ENCODE data around the gene ZNF554.

The ZNF554 gene

DNA sequence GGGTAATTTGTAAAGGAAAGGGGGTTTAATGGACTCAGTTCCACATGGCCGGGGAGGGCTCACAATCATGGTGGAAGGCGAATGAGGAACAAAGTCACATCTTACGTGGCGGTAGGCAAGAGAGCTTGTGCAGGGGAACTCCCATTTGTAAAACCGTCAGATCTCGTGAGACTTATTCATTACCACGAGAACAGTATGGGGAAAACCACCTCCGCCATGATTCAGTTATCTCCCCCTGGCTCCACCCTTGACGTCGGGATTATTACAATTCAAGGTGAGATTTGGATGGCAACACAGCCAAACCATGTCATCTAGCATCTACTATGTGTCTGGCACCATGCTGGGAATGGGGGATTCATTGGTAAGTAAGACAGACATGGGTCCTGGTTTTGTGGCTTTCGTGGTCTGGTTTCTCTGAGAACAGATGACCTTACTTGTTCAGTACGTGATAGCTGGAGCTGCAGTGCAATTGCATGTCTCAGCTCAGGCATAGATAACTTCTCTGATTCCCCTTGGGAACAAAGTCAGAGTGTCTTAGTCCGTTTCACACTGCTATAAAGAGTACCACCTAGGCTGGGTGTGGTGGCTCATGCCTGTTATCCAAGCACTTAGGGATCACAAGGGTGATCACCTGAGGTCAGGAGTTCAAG lies 8.3 kb downstream of the ZNF554 start:
- TF ChIP-seq, protein P1, sequence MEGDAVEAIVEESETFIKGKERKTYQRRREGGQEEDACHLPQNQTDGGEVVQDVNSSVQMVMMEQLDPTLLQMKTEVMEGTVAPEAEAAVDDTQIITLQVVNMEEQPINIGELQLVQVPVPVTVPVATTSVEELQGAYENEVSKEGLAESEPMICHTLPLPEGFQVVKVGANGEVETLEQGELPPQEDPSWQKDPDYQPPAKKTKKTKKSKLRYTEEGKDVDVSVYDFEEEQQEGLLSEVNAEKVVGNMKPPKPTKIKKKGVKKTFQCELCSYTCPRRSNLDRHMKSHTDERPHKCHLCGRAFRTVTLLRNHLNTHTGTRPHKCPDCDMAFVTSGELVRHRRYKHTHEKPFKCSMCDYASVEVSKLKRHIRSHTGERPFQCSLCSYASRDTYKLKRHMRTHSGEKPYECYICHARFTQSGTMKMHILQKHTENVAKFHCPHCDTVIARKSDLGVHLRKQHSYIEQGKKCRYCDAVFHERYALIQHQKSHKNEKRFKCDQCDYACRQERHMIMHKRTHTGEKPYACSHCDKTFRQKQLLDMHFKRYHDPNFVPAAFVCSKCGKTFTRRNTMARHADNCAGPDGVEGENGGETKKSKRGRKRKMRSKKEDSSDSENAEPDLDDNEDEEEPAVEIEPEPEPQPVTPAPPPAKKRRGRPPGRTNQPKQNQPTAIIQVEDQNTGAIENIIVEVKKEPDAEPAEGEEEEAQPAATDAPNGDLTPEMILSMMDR (conservative IDR thresholded peaks at IDR 0.05): no peak
- no peak for TF ChIP-seq ZFX (IDR thresholded peaks at IDR 0.05)
- H3K27ac ChIP-seq: no peak overlapping the region

DNA sequence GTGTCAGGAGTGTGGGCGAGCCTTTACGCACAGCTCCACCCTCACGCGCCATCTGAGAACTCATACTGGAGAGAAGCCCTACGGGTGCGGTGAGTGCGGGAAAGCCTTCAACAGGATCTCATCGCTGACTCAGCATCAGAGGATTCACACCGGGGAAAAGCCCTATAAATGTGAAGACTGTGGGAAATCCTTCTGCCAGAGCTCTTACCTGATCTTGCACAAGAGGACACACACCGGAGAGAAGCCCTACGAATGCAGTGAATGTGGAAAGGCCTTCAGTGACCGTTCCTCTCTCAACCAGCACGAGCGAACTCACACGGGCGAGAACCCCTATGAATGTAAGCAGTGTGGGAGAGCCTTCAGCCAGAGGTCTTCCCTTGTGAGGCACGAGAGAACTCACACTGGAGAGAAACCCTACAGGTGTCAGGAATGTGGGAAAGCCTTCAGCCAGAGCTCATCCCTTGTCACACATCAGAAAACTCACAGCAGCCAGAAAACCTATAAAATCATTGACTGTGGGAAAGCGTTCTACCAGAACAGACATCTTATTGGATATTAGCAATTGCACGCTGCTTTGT lies 14.7 kb downstream of the ZNF554 start:
- no peak overlapping the region for H3K27ac ChIP-seq
- TF ChIP-seq, protein P1 (conservative IDR thresholded peaks at IDR 0.05): no peak
- TF ChIP-seq ZFX (IDR thresholded peaks at IDR 0.05): no peak

DNA sequence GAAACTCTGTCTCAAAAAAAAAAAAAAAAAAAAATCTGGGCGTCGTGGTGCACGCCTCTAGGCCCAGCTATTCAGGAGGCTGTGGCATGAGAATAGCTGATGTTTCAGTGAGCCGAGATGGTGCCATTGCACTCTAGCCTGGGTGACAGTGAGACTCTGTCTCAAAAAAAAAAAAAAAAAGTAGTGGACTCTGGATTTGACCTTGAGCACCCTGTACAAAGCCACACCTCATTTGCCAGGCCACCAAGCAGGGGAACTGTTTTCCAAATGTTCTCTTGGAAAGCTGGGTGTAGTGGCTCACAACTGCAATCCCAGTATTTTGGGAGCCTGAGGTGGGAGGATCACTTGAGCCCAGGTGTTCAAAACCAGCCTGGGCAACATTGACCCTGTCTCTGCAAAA lies 17.8 kb downstream of the ZNF554 start:
- TF ChIP-seq, protein P1 (conservative IDR thresholded peaks at IDR 0.05): no peak
- H3K27ac ChIP-seq: no peak overlapping the region

DNA sequence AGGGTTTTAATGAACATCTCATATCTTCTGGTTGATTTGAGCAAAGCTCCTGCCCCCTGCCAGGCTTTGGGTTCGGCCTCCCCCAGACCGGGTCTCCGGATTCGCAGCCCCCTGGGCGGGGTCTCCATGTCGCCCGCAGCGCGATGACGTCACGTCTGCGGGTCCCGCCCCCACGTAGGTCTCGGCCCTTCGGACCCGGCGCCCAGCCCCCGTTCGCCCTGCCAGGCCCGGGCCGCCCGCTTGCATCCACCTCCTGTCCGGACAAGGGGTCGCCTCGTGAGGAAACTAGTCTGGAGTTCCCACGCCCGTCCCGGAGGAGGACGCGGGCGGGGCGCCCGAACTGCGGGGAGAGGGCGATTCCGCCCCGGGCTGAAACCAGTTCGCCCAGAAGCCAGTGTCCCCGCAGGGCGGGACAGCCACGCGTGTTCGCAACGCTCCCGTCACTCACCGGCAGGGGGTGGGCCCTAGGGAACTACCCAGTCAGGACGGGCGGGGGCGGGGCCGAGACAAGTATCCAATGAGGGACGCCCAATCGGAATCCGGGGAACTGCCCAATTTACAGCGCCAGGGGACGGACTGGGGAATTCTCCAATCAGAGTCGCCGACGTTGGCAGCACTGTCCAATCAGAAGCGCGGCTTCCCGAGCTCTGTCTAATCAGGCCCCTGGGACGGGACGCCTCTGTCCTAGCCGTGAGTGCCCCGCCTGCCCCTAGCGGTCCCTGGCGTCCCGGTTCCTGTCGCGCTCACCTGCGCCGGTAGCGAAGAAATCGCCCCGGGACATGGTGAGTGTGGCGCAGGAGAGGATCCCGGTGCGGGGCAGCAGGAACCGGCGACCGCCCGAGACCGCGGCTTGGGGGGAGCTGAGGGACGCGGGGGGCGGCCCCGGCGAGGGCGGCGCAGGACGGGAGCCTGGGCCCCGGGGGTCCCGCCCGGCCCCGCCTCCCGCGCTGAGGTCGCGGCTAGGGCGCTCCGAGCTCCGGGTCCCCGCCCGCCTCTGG lies 21.4 kb downstream of the ZNF554 start, which contains the start of gene ZNF555:
TSS of gene ZNF555 (plus strand) at position 682 of the 998 bp plus-strand sequence. CDS start at position 780, 98 bp downstream.
- no peak within 1 kb of the TSS for H3K27ac ChIP-seq

DNA sequence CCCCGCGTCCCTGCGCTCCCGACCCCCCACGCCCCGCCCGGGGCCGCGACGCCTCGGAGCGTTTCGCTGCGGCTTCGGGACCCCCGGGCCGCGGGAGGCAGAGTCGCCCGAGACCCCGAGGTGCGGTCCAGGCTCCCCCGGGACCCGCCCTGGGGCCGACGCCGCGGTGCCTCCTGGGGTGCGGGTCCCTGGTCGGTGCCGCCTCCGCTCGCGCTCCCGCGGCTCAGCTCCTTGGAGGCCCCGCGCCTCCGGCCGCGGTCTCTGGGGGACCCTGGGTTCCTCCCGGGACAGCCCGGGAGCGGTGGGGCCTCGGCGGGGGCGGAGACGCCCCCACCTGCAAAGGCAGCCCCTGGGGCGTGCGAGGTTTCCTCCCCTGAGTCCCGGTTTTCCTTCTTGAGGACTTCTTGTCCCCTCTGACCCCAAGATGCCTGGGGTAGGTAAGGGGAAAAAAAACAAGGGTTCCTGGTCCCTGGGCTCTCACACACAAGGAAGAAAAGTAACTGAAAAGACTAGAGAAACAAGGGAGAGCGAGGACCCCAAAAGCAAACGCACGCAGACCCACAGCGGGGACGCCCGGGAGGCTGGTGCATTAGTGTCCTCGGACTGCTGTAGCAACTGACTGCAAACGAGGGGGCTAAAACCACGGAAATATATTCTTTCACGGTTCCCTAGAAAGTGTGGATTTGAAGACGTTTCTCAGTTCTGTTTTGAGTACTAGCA lies 22.3 kb downstream of the ZNF554 start:
- TF ChIP-seq, protein P1 (conservative IDR thresholded peaks at IDR 0.05): no peak
- no peak for TF ChIP-seq ZFX (IDR thresholded peaks at IDR 0.05)
- H3K27ac ChIP-seq: no peak overlapping the region

More for the DNA sequence above, 21.4 kb downstream of the ZNF554 start, which contains the start of gene ZNF555:
- TF ChIP-seq ZFX (IDR thresholded peaks at IDR 0.05): no peak
- TF ChIP-seq, protein P1 (conservative IDR thresholded peaks at IDR 0.05): no peak

DNA sequence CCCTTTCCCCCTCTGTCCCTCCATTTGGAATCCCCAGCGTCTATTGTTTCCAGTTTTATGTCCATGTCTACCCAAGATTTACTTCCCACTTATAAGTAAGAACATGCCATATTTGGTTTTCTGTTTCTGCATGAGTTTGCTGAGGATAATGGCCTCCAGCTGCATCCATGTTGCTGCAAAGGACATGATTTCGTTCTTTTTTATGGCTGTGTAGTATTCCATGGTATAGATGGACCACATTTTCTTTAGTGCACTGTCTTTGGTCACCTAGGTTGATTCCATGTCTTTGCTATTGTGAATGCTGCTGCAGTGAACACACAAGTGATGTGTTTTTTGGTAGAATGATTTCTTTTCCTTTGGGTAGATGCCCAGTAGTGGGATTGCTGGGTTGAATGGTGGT lies 25.4 kb downstream of the ZNF554 start:
- TF ChIP-seq ZFX (IDR thresholded peaks at IDR 0.05): no peak
- TF ChIP-seq, protein P1 (conservative IDR thresholded peaks at IDR 0.05): no peak
- H3K27ac ChIP-seq: no peak overlapping the region

All from C4-2B (cell line).